Glomerular visceral epithelial cell (primary cell): ENCODE results near the gene CCL2.
"Not testable (repeated sequence)": the region's sequence is repeated elsewhere in the genome, so short reads cannot be mapped to it uniquely, and the experiment has no call there.

Experiments
- DNase-seq: peaks from one replicate; pipeline ENCODE4 v3.0.0-alpha.2; 2016; ENCODE audit errors: extremely low spot score

Gene CCL2

GRCh38 chr17:34254651-34255380 lies at the start of gene CCL2:
TSS of gene CCL2 (plus strand) at chr17:34255285. CDS start at chr17:34255350, 65 bp downstream.
- DNase-seq = peak; percentile 76

- no peak for DNase-seq
Measured at GRCh38 chr17:34205401-34205800, 49.7 kb upstream of the CCL2 start.

- no peak for DNase-seq
Measured at GRCh38 chr17:34206569-34206968, 48.5 kb upstream of the CCL2 start.

- DNase-seq = no peak
Measured at GRCh38 chr17:34207572-34207971, 47.5 kb upstream of the CCL2 start.

DNA sequence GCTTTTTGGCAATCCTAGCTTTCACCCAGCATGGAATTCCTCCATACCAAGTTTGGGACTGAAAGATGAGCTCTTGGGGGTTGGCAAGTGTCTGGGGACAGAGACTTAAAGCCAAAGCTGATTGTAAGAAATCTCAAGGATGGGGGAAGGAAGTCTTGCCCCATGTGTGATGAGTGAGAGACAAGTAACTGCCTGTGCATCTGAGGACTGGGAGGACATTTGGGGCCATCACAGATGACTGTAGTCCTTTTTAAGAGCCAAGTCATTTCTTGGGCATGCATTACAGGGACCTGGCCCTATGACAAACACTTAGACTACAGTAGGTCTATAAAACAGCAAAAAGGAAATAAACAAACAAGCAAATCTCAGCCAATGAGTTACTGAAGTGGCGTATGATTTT lies 36.3 kb upstream of the CCL2 start:
- DNase-seq = no peak

- no peak for DNase-seq
Measured at GRCh38 chr17:34219405-34219804, 35.7 kb upstream of the CCL2 start.

DNA sequence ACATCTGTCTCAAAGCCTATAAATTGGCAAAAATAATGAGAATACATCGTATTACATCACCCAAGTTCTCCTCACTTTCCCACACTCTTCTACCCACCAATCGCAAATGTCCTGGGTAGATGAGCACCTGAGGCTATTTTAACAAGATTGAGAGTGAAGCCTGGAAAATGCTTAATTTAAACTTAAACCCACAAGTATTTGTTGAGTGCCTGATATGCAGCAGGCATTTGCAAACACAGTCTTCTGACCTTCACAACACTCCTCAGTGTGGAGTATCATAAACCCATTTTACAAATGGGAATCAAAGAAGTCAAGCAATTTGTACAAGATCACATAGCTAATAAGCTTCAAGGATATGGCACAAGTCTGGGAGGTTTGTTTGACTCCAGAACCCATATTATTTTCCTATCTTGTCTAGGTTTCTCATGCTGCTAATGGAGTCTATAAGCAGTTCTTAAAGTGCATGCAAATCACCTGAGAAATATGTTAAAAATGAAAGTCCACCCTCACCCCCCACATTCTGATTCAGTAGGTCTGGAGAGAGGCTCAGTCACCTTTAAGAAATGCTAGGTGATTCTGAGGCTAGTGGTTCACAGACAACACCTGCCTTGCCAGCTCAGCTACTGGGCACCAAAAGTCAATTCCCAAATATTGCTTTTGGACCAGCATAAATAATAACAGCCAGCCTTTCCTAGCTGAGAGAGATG lies 34.9 kb upstream of the CCL2 start:
- DNase-seq = no peak

- DNase-seq = no peak
Measured at GRCh38 chr17:34220752-34221395, 34.2 kb upstream of the CCL2 start.

- DNase-seq = no peak
Measured at GRCh38 chr17:34221411-34221810, 33.7 kb upstream of the CCL2 start.

GRCh38 chr17:34222722-34223497 lies 32.2 kb upstream of the CCL2 start:
- DNase-seq = no peak

DNA sequence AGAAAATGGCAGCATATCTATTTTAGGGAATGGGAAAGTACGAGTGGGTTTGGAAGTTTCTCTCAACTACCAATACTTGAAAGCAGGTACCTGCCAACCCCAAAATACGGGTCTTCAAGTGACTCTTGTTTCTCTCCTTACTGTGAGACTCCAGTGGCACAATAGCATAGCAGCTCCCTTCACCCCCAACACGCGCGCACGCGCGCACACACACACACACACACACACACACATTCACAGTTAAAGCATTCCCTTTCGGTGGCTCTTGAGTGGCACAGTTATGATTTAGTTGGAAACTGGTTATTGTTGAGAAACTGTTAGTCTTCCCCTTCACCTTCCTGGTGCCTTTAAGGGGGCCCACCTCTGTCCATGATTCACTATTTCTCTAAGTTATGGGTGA lies 30.0 kb upstream of the CCL2 start:
- DNase-seq = no peak

DNA sequence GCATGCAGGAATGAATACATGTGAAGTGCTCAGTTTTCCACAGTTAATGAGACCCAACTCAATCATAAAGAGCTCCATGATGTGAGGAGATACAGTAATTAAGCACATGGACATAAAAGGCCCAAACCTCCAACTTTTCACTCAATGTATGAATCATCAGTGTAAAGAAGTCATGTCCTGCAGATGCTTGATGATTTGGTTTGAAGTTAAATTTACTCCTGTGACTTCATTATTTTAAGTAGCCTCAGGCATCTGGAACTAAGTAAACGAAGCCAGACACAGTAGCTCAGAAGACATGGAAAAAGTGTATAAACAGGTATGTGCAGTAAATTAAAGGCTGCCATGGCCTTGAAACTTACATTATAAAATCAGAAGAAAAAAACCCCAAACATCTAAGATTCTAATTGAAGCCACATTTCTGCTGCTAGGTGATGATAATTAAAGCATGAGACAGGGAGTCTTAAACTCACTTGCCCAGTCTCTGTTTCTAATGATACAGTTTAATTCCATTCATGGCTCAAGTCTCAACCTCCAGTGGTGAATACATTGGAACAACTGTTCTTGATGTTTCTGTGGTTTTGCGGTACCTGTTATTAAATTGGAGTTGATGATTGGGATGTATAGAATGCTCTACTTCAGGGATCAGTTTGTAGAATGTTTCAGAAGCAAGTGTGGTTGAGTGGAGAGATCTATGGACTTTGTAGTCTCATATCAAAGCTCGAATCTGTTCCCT lies 28.9 kb upstream of the CCL2 start:
- no peak for DNase-seq

GRCh38 chr17:34226744-34227034 lies 28.4 kb upstream of the CCL2 start:
- no peak for DNase-seq

- not testable (repeated sequence) for DNase-seq
Measured at GRCh38 chr17:34227293-34227692, 27.8 kb upstream of the CCL2 start.

DNA sequence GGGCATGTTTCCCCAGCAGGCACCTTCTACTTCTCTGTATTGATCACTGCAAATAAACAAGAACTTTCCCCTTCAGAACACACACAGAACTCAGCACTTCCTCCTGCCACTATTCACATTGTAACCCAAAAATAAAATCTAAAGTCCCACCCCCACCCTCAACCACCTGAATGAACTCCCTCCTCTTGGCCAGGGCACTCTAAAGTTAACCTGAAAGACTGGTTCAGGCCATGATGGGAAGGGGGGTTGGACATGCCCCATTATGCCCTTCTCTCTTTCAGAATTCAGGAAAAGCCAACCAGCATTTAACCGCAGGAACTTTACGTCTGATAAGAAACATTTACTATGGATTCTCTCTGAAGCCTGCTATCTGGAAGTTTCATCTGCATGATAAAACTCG lies 27.4 kb upstream of the CCL2 start:
- no peak for DNase-seq

GRCh38 chr17:34228781-34229180 lies 26.3 kb upstream of the CCL2 start:
- no peak for DNase-seq

- DNase-seq = no peak
Measured at GRCh38 chr17:34230342-34230741, 24.7 kb upstream of the CCL2 start.

DNA sequence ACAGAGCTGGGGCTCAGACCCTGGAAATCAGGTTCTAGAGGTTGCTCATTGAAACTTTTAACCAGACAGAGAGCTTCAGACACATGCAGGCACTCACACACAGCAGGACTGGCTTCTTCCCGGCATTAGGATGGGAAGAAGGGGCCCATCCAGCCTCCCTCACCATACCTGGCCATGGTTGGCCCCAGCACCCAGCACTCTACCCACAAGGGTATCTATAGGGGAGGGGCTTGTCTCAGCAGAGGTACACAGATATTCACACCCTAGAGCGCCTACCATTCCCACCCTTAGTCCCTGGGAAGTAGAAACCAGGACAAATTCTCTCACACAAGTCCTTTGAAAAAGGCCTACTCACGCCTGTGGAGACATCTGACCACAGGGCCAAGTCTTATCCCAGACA lies 20.5 kb upstream of the CCL2 start:
- DNase-seq = no peak

- DNase-seq = peak; percentile 58
Measured at GRCh38 chr17:34235389-34236028, 19.6 kb upstream of the CCL2 start.

GRCh38 chr17:34236281-34236892 lies 18.7 kb upstream of the CCL2 start:
- DNase-seq = no peak

DNA sequence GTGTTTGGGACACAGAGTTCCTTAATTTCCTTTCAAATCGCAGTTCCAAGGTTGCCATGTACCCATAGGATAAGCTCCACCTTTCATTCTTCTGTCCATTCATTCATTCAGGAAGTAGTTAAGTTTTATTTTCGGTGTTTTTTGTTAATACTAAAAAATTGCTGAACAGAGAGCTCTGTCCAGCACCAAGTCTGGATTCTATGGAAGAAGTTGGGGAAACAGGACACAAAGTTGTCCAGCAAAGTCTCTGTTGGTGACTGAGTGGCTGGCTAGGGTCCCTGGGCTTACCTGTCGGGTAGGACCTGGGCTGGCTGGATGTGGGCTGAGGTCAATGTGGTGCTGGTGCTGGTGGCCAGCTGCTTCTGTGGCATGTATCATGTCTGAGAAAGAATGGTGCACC lies 17.6 kb upstream of the CCL2 start:
- DNase-seq = no peak
